Hepatocyte (in vitro differentiated cells): Measurements from ENCODE around the gene SLF2.

ENCODE experiments used
- CTCF ChIP-seq: fragments of 200-600 bp; sonication (generic); IDR thresholded peaks from 2 replicates; pipeline ENCODE4 v1.5.1; 2016; ENCODE audit warnings: antibody characterized with exemption, mild to moderate bottlenecking; ENCODE audit not compliant: poor library complexity
- EZH2phosphoT487 ChIP-seq: fragments of 200-600 bp; sonication (generic); IDR thresholded peaks from one replicate; pipeline ENCODE4 v1.6.1; 2018; ENCODE audit warnings: antibody characterized with exemption, mild to moderate bottlenecking, low read depth, moderate library complexity; ENCODE audit not compliant: unreplicated experiment, severe bottlenecking

- TF ChIP-seq CTCF = no peak
- no peak for TF ChIP-seq EZH2phosphoT487
These were observed 100.6 kb downstream of the SLF2 start for GRCh38 chr10:101013365-101013825.
